ENCODE results near the gene CCP110. TPM values are rescaled to one million over a fixed set of nuclear protein-coding genes. Genes with fewer than 3 reads are reported as not detected.

CCP110 gene
- total and polyA plus RNA-seq, 2 of the 13 experiments (the other 11 are each of a cell fraction or from before 2014, with no cell fraction given) = 10.0 to 11.1 TPM

DNA sequence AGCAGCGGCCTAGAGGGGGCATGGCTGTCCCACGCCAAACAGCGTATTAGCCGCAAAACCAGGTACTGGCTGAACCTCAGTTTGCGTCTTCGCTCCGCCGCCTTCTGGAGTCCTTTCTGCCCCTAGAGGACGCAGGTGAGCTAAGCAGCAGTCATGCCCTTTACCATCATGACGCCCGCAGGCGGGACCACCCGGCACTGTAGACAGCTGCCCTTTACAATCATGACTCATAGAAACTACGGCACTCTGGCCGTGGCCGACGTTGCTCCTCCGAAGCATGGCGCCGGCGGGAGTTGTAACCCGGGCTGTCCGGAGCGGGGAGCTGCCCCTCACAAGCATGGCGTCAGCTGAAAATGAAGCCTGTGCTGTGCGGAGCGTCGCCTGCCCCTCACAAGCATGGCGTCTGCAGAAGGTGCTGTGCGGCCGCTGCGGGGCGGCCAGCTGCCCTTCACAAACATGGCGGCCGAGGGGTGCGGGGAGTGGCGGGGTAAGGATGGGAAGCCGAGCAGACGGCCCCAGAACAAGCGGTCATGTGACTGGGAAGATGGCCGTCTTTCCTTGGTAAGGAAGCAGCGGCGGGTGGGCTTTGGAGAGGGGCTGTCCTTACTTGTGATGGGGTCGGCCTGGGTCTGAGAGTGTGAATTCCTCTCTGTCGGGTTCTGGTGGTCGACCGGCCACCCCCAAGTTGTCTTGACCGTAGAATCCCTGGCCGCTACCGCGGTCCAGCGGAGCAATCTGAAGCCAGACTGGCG is 31.6 kb downstream of the CCP110 start, which contains the start of gene VPS35L (continued):
- TF ChIP-seq KAT2B (IDR thresholded peaks at IDR 0.05; ENCODE audit: borderline replicate concordance, low read depth, low read length) = no peak
- TF ChIP-seq PHF21A (CRISPR knock-in tag; IDR thresholded peaks at IDR 0.05) = peak; percentile 75
- TF ChIP-seq EED (CRISPR knock-in tag; IDR thresholded peaks at IDR 0.05) = peak; percentile 88; the same call in 1 of the 2 replicates
- TF ChIP-seq, protein P1, sequence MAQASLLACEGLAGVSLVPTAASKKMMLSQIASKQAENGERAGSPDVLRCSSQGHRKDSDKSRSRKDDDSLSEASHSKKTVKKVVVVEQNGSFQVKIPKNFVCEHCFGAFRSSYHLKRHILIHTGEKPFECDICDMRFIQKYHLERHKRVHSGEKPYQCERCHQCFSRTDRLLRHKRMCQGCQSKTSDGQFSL (CRISPR knock-in tag; IDR thresholded peaks at IDR 0.05) = no peak
- peak; percentile 42; the same call in 1 of the 2 replicates for TF ChIP-seq KDM3A (CRISPR knock-in tag; IDR thresholded peaks at IDR 0.05; ENCODE audit: low read depth)
- TF ChIP-seq SMAD1 (CRISPR knock-in tag; IDR thresholded peaks at IDR 0.05; ENCODE audit: borderline replicate concordance, low read depth) = peak; percentile 89; the same call in 1 of the 2 replicates
- TF ChIP-seq SRY (CRISPR knock-in tag; IDR thresholded peaks at IDR 0.05) = peak; percentile 81
- TF ChIP-seq NKX3-1 (CRISPR knock-in tag; IDR thresholded peaks at IDR 0.05) = 0 out of 2 replicates have a peak, but pooled peaks have one; percentile 31
- TF ChIP-seq DNMT1 (CRISPR knock-in tag; IDR thresholded peaks at IDR 0.05) = 0 out of 2 replicates have a peak, but pooled peaks have one; percentile 79
- peak; percentile 92; the same call in 1 of the 2 replicates for TF ChIP-seq MIER3 (CRISPR knock-in tag; IDR thresholded peaks at IDR 0.05; ENCODE audit: borderline replicate concordance)
- TF ChIP-seq ZNF180 (CRISPR knock-in tag; IDR thresholded peaks at IDR 0.05; ENCODE audit: borderline replicate concordance, low read depth) = no peak
- TF ChIP-seq ZNF570 (CRISPR knock-in tag; IDR thresholded peaks at IDR 0.05; ENCODE audit: borderline replicate concordance) = no peak
- peak; percentile 79 for TF ChIP-seq TBX2 (CRISPR knock-in tag; IDR thresholded peaks at IDR 0.05; ENCODE audit: borderline replicate concordance)
- TF ChIP-seq ARNTL (CRISPR knock-in tag; IDR thresholded peaks at IDR 0.05) = peak; percentile 69; the same call in 1 of the 2 replicates
- TF ChIP-seq SRSF4 (IDR thresholded peaks at IDR 0.05; ENCODE audit: low read depth, low read length, poor library complexity, severe bottlenecking) = no peak
- TF ChIP-seq HOXA7 (CRISPR knock-in tag; IDR thresholded peaks at IDR 0.05) = no peak
- TF ChIP-seq CREM (IDR thresholded peaks at IDR 0.05) = peak; percentile 78
- TF ChIP-seq CREM (CRISPR knock-in tag; IDR thresholded peaks at IDR 0.05) = no peak
- TF ChIP-seq IKZF1 (IDR thresholded peaks at IDR 0.05) = no peak
- TF ChIP-seq ZNF839 (CRISPR knock-in tag; IDR thresholded peaks at IDR 0.05; ENCODE audit: borderline replicate concordance) = peak; percentile 90; the same call in 1 of the 2 replicates
- TF ChIP-seq MBNL3 (CRISPR knock-in tag; conservative IDR thresholded peaks at IDR 0.05) = no peak
- TF ChIP-seq, protein P2, sequence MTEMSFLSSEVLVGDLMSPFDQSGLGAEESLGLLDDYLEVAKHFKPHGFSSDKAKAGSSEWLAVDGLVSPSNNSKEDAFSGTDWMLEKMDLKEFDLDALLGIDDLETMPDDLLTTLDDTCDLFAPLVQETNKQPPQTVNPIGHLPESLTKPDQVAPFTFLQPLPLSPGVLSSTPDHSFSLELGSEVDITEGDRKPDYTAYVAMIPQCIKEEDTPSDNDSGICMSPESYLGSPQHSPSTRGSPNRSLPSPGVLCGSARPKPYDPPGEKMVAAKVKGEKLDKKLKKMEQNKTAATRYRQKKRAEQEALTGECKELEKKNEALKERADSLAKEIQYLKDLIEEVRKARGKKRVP (CRISPR knock-in tag; IDR thresholded peaks at IDR 0.05) = no peak
- TF ChIP-seq, protein P3, sequence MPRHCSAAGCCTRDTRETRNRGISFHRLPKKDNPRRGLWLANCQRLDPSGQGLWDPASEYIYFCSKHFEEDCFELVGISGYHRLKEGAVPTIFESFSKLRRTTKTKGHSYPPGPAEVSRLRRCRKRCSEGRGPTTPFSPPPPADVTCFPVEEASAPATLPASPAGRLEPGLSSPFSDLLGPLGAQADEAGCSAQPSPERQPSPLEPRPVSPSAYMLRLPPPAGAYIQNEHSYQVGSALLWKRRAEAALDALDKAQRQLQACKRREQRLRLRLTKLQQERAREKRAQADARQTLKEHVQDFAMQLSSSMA (CRISPR knock-in tag; IDR thresholded peaks at IDR 0.05) = peak; percentile 96
- peak in 1 of 2 experiments; percentile 5; a peak in 1 of 4 replicates for TF ChIP-seq MAFK (conservative IDR thresholded peaks at IDR 0.05 in 1 of 2, IDR thresholded peaks at IDR 0.05 in 1 of 2; ENCODE audit: low read length in 2 of 2)
- TF ChIP-seq, protein P4, sequence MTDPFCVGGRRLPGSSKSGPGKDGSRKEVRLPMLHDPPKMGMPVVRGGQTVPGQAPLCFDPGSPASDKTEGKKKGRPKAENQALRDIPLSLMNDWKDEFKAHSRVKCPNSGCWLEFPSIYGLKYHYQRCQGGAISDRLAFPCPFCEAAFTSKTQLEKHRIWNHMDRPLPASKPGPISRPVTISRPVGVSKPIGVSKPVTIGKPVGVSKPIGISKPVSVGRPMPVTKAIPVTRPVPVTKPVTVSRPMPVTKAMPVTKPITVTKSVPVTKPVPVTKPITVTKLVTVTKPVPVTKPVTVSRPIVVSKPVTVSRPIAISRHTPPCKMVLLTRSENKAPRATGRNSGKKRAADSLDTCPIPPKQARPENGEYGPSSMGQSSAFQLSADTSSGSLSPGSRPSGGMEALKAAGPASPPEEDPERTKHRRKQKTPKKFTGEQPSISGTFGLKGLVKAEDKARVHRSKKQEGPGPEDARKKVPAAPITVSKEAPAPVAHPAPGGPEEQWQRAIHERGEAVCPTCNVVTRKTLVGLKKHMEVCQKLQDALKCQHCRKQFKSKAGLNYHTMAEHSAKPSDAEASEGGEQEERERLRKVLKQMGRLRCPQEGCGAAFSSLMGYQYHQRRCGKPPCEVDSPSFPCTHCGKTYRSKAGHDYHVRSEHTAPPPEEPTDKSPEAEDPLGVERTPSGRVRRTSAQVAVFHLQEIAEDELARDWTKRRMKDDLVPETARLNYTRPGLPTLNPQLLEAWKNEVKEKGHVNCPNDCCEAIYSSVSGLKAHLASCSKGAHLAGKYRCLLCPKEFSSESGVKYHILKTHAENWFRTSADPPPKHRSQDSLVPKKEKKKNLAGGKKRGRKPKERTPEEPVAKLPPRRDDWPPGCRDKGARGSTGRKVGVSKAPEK (CRISPR knock-in tag; IDR thresholded peaks at IDR 0.05; ENCODE audit: borderline replicate concordance) = 0 out of 2 replicates have a peak, but pooled peaks have one; percentile 47
